Measurements from ENCODE around the gene ADNP. TPM values are rescaled to one million over a fixed set of nuclear protein-coding genes. Genes with fewer than 3 reads are reported as not detected.

The ADNP gene
- total and polyA plus RNA-seq, 2 experiments from 2014 or later: 23.2 to 50.8 TPM

- Histone ChIP-seq H3K4me3 (peak within 1 kb of the TSS; percentile 93), H3K36me3 (peaks cover 23% of the 10 kb centered on the region), H3K27me3 (no peaks in the 10 kb centered on the region), H3K27ac (peak within 1 kb of the TSS; percentile 94), H3K4me1 (ENCODE audit: low read depth) (peaks cover 24% of the 10 kb centered on the region), H3K9me3 (ENCODE audit: low read depth) (no peaks in the 10 kb centered on the region)
- TF ChIP-seq CTCF (IDR thresholded peaks at IDR 0.05; ENCODE audit: low read depth, low read length): no peak
- DNase-seq (ENCODE audit: low read depth in 1 of 2, low spot score in 1 of 2): peak; percentile 92 to 95
Measured at GRCh38 chr20:50958615-50959542, 27.6 kb upstream of the ADNP start, which contains the start of gene MOCS3. MOCS3 (plus strand) TSS chr20:50958818; CDS start chr20:50958843, 25 bp downstream.

- no peaks in the 10 kb centered on the region for H3K9me3 ChIP-seq (ENCODE audit: low read depth)
- no peak for TF ChIP-seq CTCF (IDR thresholded peaks at IDR 0.05; ENCODE audit: low read depth, low read length)
- H3K4me1 ChIP-seq (ENCODE audit: low read depth): peaks cover 24% of the 10 kb centered on the region
- peaks cover 29% of the 10 kb centered on the region for H3K36me3 ChIP-seq
- H3K27ac ChIP-seq: peak within 1 kb of the TSS; percentile 94
- DNase-seq (ENCODE audit: low read depth in 1 of 2, low spot score in 1 of 2): peak; percentile 93 to 94
- H3K4me3 ChIP-seq: peak within 1 kb of the TSS; percentile 93
- no peaks in the 10 kb centered on the region for H3K27me3 ChIP-seq
Measured at GRCh38 chr20:50957798-50958614, 26.8 kb upstream of the ADNP start, which contains the start of gene DPM1. DPM1 (minus strand) TSS chr20:50958532; CDS start chr20:50958523, 9 bp downstream.

GRCh38 chr20:50957276-50957675 lies 26.0 kb upstream of the ADNP start:
- Histone ChIP-seq H3K4me1 (ENCODE audit: low read depth) (peaks cover 24% of the 10 kb centered on the region), H3K4me3 (peak overlapping the region; percentile 93), H3K9me3 (ENCODE audit: low read depth) (no peaks in the 10 kb centered on the region), H3K36me3 (peaks cover 35% of the 10 kb centered on the region), H3K27me3 (no peaks in the 10 kb centered on the region), H3K27ac (peak overlapping the region; percentile 94)
- no peak for TF ChIP-seq CTCF (IDR thresholded peaks at IDR 0.05; ENCODE audit: low read depth, low read length)
- DNase-seq (ENCODE audit: low read depth in 1 of 2, low spot score in 1 of 2): peak in 1 of 2 donors; percentile 56

GRCh38 chr20:50953821-50954220 lies 22.6 kb upstream of the ADNP start:
- no peak for TF ChIP-seq CTCF (IDR thresholded peaks at IDR 0.05; ENCODE audit: low read depth, low read length)
- peaks cover 49% of the 10 kb centered on the region for H3K36me3 ChIP-seq
- no peaks in the 10 kb centered on the region for H3K9me3 ChIP-seq (ENCODE audit: low read depth)
- peaks cover 10% of the 10 kb centered on the region for H3K4me1 ChIP-seq (ENCODE audit: low read depth)
- no peak for DNase-seq (ENCODE audit: low read depth in 1 of 2, low spot score in 1 of 2)
- H3K27me3 ChIP-seq: no peaks in the 10 kb centered on the region
- no peak overlapping the region for H3K27ac ChIP-seq
- no peak overlapping the region for H3K4me3 ChIP-seq

GRCh38 chr20:50953196-50953595 lies 22.0 kb upstream of the ADNP start:
- H3K27me3 ChIP-seq: no peaks in the 10 kb centered on the region
- no peak for DNase-seq (ENCODE audit: low read depth in 1 of 2, low spot score in 1 of 2)
- H3K27ac ChIP-seq: no peak overlapping the region
- H3K4me3 ChIP-seq: no peak overlapping the region
- peaks cover 54% of the 10 kb centered on the region for H3K36me3 ChIP-seq
- H3K4me1 ChIP-seq (ENCODE audit: low read depth): peaks cover 10% of the 10 kb centered on the region
- no peaks in the 10 kb centered on the region for H3K9me3 ChIP-seq (ENCODE audit: low read depth)
- no peak for TF ChIP-seq CTCF (IDR thresholded peaks at IDR 0.05; ENCODE audit: low read depth, low read length)

Data from cardiac muscle cell (in vitro differentiated cells and primary cell).